ENCODE results near the gene ATP7B. TPM values are rescaled to one million over a fixed set of nuclear protein-coding genes. Genes with fewer than 3 reads are reported as not detected.

The ATP7B gene
- total and polyA plus RNA-seq, 2 experiments from 2014 or later: 2.2 to 12.8 TPM

- no peak overlapping the region for H2AFZ ChIP-seq
These were observed 94.3 kb downstream of the ATP7B start for GRCh38 chr13:51916962-51917361.

More at GRCh38 chr13:51916962-51917361, 94.3 kb downstream of the ATP7B start:
- no peak overlapping the region for H3K4me3 ChIP-seq
- Mint-ChIP-seq H3K27me3 (ENCODE audit: insufficient read depth, low read depth, poor library complexity) (peaks cover 7% of the 10 kb centered on the region), H3K27ac (no peak overlapping the region), H3K4me3 (no peak overlapping the region), H3K4me1 (peaks cover 15% of the 10 kb centered on the region), H3K9me3 (no peaks in the 10 kb centered on the region), H3K36me3 (ENCODE audit: low read depth) (no peaks in the 10 kb centered on the region)
- no peaks in the 10 kb centered on the region for H4K20me1 ChIP-seq (replicated peaks; ENCODE audit: insufficient read depth)
- ATAC-seq (no peak), DNase-seq (ENCODE audit: low spot score) (no peak)
- no peaks in the 10 kb centered on the region for H3K4me1 ChIP-seq (ENCODE audit: insufficient read depth)
- no peaks in the 10 kb centered on the region for H3K36me3 ChIP-seq (ENCODE audit: insufficient read depth)
- H3F3A ChIP-seq (replicated peaks; ENCODE audit: low read depth): no peaks in the 10 kb centered on the region
- H3K79me2 ChIP-seq (replicated peaks; ENCODE audit: insufficient read depth): no peaks in the 10 kb centered on the region
- H3K27ac ChIP-seq (ENCODE audit: low read depth): no peak overlapping the region
- H3K9me2 ChIP-seq (ENCODE audit: insufficient read depth): no peaks in the 10 kb centered on the region
- no peak overlapping the region for H3K4me2 ChIP-seq
- no peak for TF ChIP-seq ETS1 (IDR thresholded peaks at IDR 0.05)
- TF ChIP-seq REST (IDR thresholded peaks at IDR 0.05; ENCODE audit: unreplicated experiment): no peak
- no peak for TF ChIP-seq CTCF (conservative IDR thresholded peaks at IDR 0.05; ENCODE audit: low read depth in 2 of 2)
- TF ChIP-seq EZH2 (IDR thresholded peaks at IDR 0.05; ENCODE audit: low read depth, unreplicated experiment): no peak
- TF ChIP-seq CREB1 (CRISPR knock-in tag; IDR thresholded peaks at IDR 0.05; ENCODE audit: low read depth): no peak
- no peak for TF ChIP-seq EZH2phosphoT487 (IDR thresholded peaks at IDR 0.05; ENCODE audit: unreplicated experiment)
- TF ChIP-seq STAT1 (IDR thresholded peaks at IDR 0.05; ENCODE audit: unreplicated experiment): no peak
- no peak for TF ChIP-seq ZNF331 (CRISPR knock-in tag; IDR thresholded peaks at IDR 0.05; ENCODE audit: low read depth)
- TF ChIP-seq ZNF462 (CRISPR knock-in tag; IDR thresholded peaks at IDR 0.05): no peak
- no peak for TF ChIP-seq JUNB (IDR thresholded peaks at IDR 0.05; ENCODE audit: unreplicated experiment)
- TF ChIP-seq POLR2AphosphoS5 (IDR thresholded peaks at IDR 0.05; ENCODE audit: low read depth): no peak
- no peak for TF ChIP-seq ZNF114 (CRISPR knock-in tag; IDR thresholded peaks at IDR 0.05)
- TF ChIP-seq NANOG (IDR thresholded peaks at IDR 0.05; ENCODE audit: borderline replicate concordance): no peak
- no peaks in the 10 kb centered on the region for H3K27me3 ChIP-seq (ENCODE audit: insufficient read depth)
